ENCODE measurements around the gene PROSER2. TPM values are rescaled to one million over a fixed set of nuclear protein-coding genes. Genes with fewer than 3 reads are reported as not detected.

PROSER2 gene
- total and polyA plus RNA-seq, 2 of the 13 experiments (the other 11 are each of a cell fraction or from before 2014, with no cell fraction given) = 6.9 to 7.7 TPM

DNA sequence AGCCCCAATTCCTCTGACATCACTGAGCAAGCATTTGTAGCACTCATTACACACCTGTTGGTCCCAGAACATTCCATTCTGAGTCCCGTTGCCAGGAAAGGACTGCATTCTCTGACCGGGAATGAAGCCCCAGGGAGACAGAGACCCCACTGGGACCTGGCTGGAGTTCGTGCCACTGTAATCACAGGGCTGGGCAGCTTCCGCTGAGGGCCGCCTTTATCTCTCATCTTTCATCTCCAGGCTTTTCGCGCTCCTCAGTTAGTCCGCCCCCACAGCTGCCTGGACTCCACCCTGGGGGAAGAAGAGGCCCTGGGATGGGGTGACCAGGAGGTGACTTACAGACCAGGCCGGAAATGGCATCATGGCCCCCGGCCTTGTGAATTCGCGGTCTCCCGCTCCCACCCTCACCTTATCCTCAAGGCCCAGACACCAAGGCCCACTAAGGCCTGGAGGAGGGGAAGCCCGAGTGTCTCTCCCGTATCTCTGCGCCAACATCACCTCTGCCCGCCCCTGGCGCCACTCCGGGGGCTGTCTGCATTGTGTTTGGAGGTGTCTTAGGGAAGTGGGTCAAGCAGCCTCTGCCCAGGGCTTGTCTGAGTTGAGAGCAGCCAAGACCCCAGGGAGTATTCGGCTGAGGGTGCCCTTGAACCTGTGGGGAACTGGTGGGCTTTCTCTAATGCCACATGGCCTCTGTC, 75.4 kb downstream of the PROSER2 start (continued):
- TF ChIP-seq ZNF567 (CRISPR knock-in tag; IDR thresholded peaks at IDR 0.05; ENCODE audit: borderline replicate concordance) = no peak
- TF ChIP-seq ZBTB3 (CRISPR knock-in tag; IDR thresholded peaks at IDR 0.05; ENCODE audit: borderline replicate concordance, low read depth) = no peak
- no peak for TF ChIP-seq ZNF724P (CRISPR knock-in tag; IDR thresholded peaks at IDR 0.05; ENCODE audit: borderline replicate concordance)
- no peak for TF ChIP-seq SOX13 (IDR thresholded peaks at IDR 0.05)
- TF ChIP-seq SOX13 (CRISPR knock-in tag; conservative IDR thresholded peaks at IDR 0.05 in 1 of 2, IDR thresholded peaks at IDR 0.05 in 1 of 2) = peak in 1 of 2 experiments; percentile 9; a peak in 1 of 4 replicates
- TF ChIP-seq DPF2 (CRISPR knock-in tag; IDR thresholded peaks at IDR 0.05; ENCODE audit: borderline replicate concordance, low read depth) = no peak
- no peak for TF ChIP-seq REPIN1 (CRISPR knock-in tag; IDR thresholded peaks at IDR 0.05; ENCODE audit: borderline replicate concordance, low read depth)
- no peak for TF ChIP-seq ZSCAN31 (CRISPR knock-in tag; IDR thresholded peaks at IDR 0.05; ENCODE audit: low read depth)
- peak; percentile 58; the same call in 1 of the 2 replicates for TF ChIP-seq JUND (CRISPR knock-in tag; IDR thresholded peaks at IDR 0.05)
- no peak for TF ChIP-seq GPN1 (CRISPR knock-in tag; IDR thresholded peaks at IDR 0.05; ENCODE audit: borderline replicate concordance)
- peak; percentile 33; the same call in 1 of the 2 replicates for TF ChIP-seq ZBTB20 (CRISPR knock-in tag; IDR thresholded peaks at IDR 0.05; ENCODE audit: borderline replicate concordance, low read depth)
- no peak for TF ChIP-seq BRD4 (CRISPR knock-in tag; IDR thresholded peaks at IDR 0.05)
- TF ChIP-seq HES4 (CRISPR knock-in tag; IDR thresholded peaks at IDR 0.05; ENCODE audit: borderline replicate concordance) = no peak
- no peak for TF ChIP-seq ZNF720 (CRISPR knock-in tag; IDR thresholded peaks at IDR 0.05)
- TF ChIP-seq CCDC6 (CRISPR knock-in tag; IDR thresholded peaks at IDR 0.05) = no peak
- peak; percentile 58; the same call in 1 of the 2 replicates for TF ChIP-seq ETV5 (CRISPR knock-in tag; IDR thresholded peaks at IDR 0.05; ENCODE audit: borderline replicate concordance)
- TF ChIP-seq, protein P1, sequence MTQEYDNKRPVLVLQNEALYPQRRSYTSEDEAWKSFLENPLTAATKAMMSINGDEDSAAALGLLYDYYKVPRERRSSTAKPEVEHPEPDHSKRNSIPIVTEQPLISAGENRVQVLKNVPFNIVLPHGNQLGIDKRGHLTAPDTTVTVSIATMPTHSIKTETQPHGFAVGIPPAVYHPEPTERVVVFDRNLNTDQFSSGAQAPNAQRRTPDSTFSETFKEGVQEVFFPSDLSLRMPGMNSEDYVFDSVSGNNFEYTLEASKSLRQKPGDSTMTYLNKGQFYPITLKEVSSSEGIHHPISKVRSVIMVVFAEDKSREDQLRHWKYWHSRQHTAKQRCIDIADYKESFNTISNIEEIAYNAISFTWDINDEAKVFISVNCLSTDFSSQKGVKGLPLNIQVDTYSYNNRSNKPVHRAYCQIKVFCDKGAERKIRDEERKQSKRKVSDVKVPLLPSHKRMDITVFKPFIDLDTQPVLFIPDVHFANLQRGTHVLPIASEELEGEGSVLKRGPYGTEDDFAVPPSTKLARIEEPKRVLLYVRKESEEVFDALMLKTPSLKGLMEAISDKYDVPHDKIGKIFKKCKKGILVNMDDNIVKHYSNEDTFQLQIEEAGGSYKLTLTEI (CRISPR knock-in tag; conservative IDR thresholded peaks at IDR 0.05) = no peak
- TF ChIP-seq ZNF776 (CRISPR knock-in tag; IDR thresholded peaks at IDR 0.05) = no peak
- no peak for TF ChIP-seq HMGA1 (CRISPR knock-in tag; conservative IDR thresholded peaks at IDR 0.05)
- TF ChIP-seq HNRNPUL1 (IDR thresholded peaks at IDR 0.05; ENCODE audit: low read depth, low read length) = no peak
- no peak for TF ChIP-seq ZNF547 (CRISPR knock-in tag; IDR thresholded peaks at IDR 0.05)
- TF ChIP-seq GATAD1 (CRISPR knock-in tag; IDR thresholded peaks at IDR 0.05) = no peak
- no peak for TF ChIP-seq ZNF891 (CRISPR knock-in tag; IDR thresholded peaks at IDR 0.05)
- TF ChIP-seq YEATS4 (CRISPR knock-in tag; IDR thresholded peaks at IDR 0.05; ENCODE audit: borderline replicate concordance) = no peak
- no peak for TF ChIP-seq ARNT2 (CRISPR knock-in tag; IDR thresholded peaks at IDR 0.05; ENCODE audit: low read depth)
- no peak for TF ChIP-seq JUNB (CRISPR knock-in tag; IDR thresholded peaks at IDR 0.05; ENCODE audit: borderline replicate concordance)
- peak; percentile 5; the same call in 1 of the 2 replicates for TF ChIP-seq TCF7 (IDR thresholded peaks at IDR 0.05; ENCODE audit: low read depth)
- TF ChIP-seq PHF8 (CRISPR knock-in tag; IDR thresholded peaks at IDR 0.05) = no peak; the same call in 1 of the 2 replicates
- TF ChIP-seq RFX1 (IDR thresholded peaks at IDR 0.05) = no peak
- no peak for TF ChIP-seq ZNF652 (CRISPR knock-in tag; IDR thresholded peaks at IDR 0.05; ENCODE audit: borderline replicate concordance, low read depth)
- TF ChIP-seq SRSF4 (IDR thresholded peaks at IDR 0.05; ENCODE audit: low read depth, low read length, poor library complexity, severe bottlenecking) = no peak

All from HepG2 (cell line).